ENCODE results near the gene OR5K2.

GRCh38 chr3:98528474-98529346 lies 31.2 kb downstream of the OR5K2 start:
- no peak for TF ChIP-seq ESRRA (IDR thresholded peaks at IDR 0.05; ENCODE audit: borderline replicate concordance, low read length)
- TF ChIP-seq CTCF (IDR thresholded peaks at IDR 0.05) = no peak
- no peak for TF ChIP-seq POLR2A (IDR thresholded peaks at IDR 0.05; ENCODE audit: low read length)
- no peak for TF ChIP-seq RFX5 (IDR thresholded peaks at IDR 0.05)
- no peak for TF ChIP-seq REST (IDR thresholded peaks at IDR 0.05)
